Thymus (tissue), 11 donors: Measurements from ENCODE around the gene PRTG. TPM values are rescaled to one million over a fixed set of nuclear protein-coding genes. Genes with fewer than 3 reads are reported as not detected.

Experiments used
- DNase-seq, 9 donors: peaks; one replicate each; pipeline ENCODE4 v3.0.0-alpha.2; 2013; ENCODE audit warnings: low spot score in 9 of 9, low read depth in 6 of 9, missing footprints in 1 of 9
- H3K27ac ChIP-seq, 2 donors: one replicate each; pipeline ENCODE4 v1.5.1; 2013; ENCODE audit warnings: control low read depth in 1 of 2, low read depth in 1 of 2, low read length in 1 of 2, mild to moderate bottlenecking in 1 of 2, moderate library complexity in 1 of 2
- H3K27me3 ChIP-seq, 2 donors: one replicate each; pipeline ENCODE4 v1.5.1; 2013; ENCODE audit warnings: low read length in 1 of 2; ENCODE audit not compliant: control insufficient read depth in 2 of 2, insufficient read depth in 1 of 2
- H3K36me3 ChIP-seq, 2 donors: one replicate each; pipeline ENCODE4 v1.5.1; 2013; ENCODE audit warnings: low read length in 1 of 2, mild to moderate bottlenecking in 1 of 2, moderate library complexity in 1 of 2; ENCODE audit not compliant: control insufficient read depth in 2 of 2, insufficient read depth in 2 of 2
- H3K4me1 ChIP-seq, 2 donors: one replicate each; pipeline ENCODE4 v1.5.1; 2013; ENCODE audit warnings: low read length in 2 of 2; ENCODE audit not compliant: control insufficient read depth in 2 of 2, insufficient read depth in 2 of 2
- H3K4me3 ChIP-seq, 2 donors: one replicate each; pipeline ENCODE4 v1.5.1; 2013; ENCODE audit warnings: low read length in 2 of 2, control low read depth in 1 of 2, mild to moderate bottlenecking in 1 of 2
- H3K9me3 ChIP-seq, 2 donors: one replicate each; pipeline ENCODE4 v1.5.1; 2013; ENCODE audit warnings: low read length in 1 of 2, mild to moderate bottlenecking in 1 of 2; ENCODE audit not compliant: control insufficient read depth in 2 of 2, insufficient read depth in 1 of 2
- WGBS: extraction: QIAGEN DNeasy Blood & Tissue Kit; methylation state at CpG from one replicate; pipeline ENCODE4 v1.1.7; 2013; 5-methylcytosine and 5-hydroxymethylcytosine counted together
- polyA plus RNA-seq: library from polyadenylated mRNA; stranded (reverse); fragments of 200-250 nt; gene quantifications from one replicate; pipeline ENCODE4 v1.2.3, GENCODE V29; 2013
- total RNA-seq: library from RNA; stranded (reverse); fragments of 120-200 nt; gene quantifications from one replicate; pipeline ENCODE4 v1.2.4, GENCODE V29; 2013
- donor health status: healthy.

Gene PRTG
- total and polyA plus RNA-seq, 2 donors: 0.16 to 0.99 TPM

- Histone ChIP-seq H3K9me3 (no peaks in the 10 kb centered on the region), H3K4me3 (no peak overlapping the region), H3K36me3 (no peaks in the 10 kb centered on the region), H3K27me3 (no peaks in the 10 kb centered on the region), H3K4me1 (no peaks in the 10 kb centered on the region), H3K27ac (no peak overlapping the region)
- 93% methylated on average over 4 of the region's 4 CpGs for WGBS
- DNase-seq: no peak
These were observed 77.2 kb downstream of the PRTG start for GRCh38 chr15:55665605-55666227.

- Histone ChIP-seq H3K4me3 (no peak overlapping the region), H3K36me3 (no peaks in the 10 kb centered on the region), H3K27me3 (no peaks in the 10 kb centered on the region), H3K27ac (no peak overlapping the region), H3K4me1 (no peaks in the 10 kb centered on the region), H3K9me3 (no peaks in the 10 kb centered on the region)
- peak in 2 of 9 donors; percentile 6 to 27 for DNase-seq
These were observed 81.5 kb downstream of the PRTG start for GRCh38 chr15:55661428-55661827.

GRCh38 chr15:55660153-55660552 is 82.8 kb downstream of the PRTG start:
- Histone ChIP-seq H3K9me3 (no peaks in the 10 kb centered on the region), H3K4me1 (no peaks in the 10 kb centered on the region), H3K36me3 (no peaks in the 10 kb centered on the region), H3K4me3 (no peak overlapping the region), H3K27me3 (no peaks in the 10 kb centered on the region), H3K27ac (no peak overlapping the region)
- WGBS: 95% methylated on average over 5 of the region's 5 CpGs
- DNase-seq: no peak

- H3K27ac ChIP-seq: no peak overlapping the region
- H3K27me3 ChIP-seq: no peaks in the 10 kb centered on the region
- no peak for DNase-seq
- 98% methylated on average over 11 of the region's 11 CpGs for WGBS
- H3K4me1 ChIP-seq: no peaks in the 10 kb centered on the region
- no peaks in the 10 kb centered on the region for H3K36me3 ChIP-seq
- H3K4me3 ChIP-seq: no peak overlapping the region
- H3K9me3 ChIP-seq: no peaks in the 10 kb centered on the region
These were observed 83.5 kb downstream of the PRTG start for GRCh38 chr15:55659481-55659880.

- no peaks in the 10 kb centered on the region for H3K27me3 ChIP-seq
- H3K4me3 ChIP-seq: no peak overlapping the region
- H3K4me1 ChIP-seq: no peaks in the 10 kb centered on the region
- H3K36me3 ChIP-seq: no peaks in the 10 kb centered on the region
- 99% methylated on average over 1 of the region's 1 CpG for WGBS
- no peaks in the 10 kb centered on the region for H3K9me3 ChIP-seq
- no peak for DNase-seq
- H3K27ac ChIP-seq: no peak overlapping the region
These were observed 84.1 kb downstream of the PRTG start for GRCh38 chr15:55658886-55659285.

GRCh38 chr15:55654561-55655031 is 88.4 kb downstream of the PRTG start:
- no peaks in the 10 kb centered on the region for H3K4me1 ChIP-seq
- no peak for DNase-seq
- H3K27me3 ChIP-seq: no peaks in the 10 kb centered on the region
- no peak overlapping the region for H3K27ac ChIP-seq
- no peaks in the 10 kb centered on the region for H3K9me3 ChIP-seq
- no peak overlapping the region for H3K4me3 ChIP-seq
- H3K36me3 ChIP-seq: no peaks in the 10 kb centered on the region
- WGBS: 88% methylated on average over 4 of the region's 4 CpGs

GRCh38 chr15:55652909-55653495 is 90.0 kb downstream of the PRTG start:
- Histone ChIP-seq H3K9me3 (no peaks in the 10 kb centered on the region), H3K27ac (no peak overlapping the region), H3K36me3 (no peaks in the 10 kb centered on the region), H3K4me1 (no peaks in the 10 kb centered on the region), H3K27me3 (no peaks in the 10 kb centered on the region), H3K4me3 (no peak overlapping the region)
- DNase-seq: no peak
- 99% methylated on average over 3 of the region's 3 CpGs for WGBS

GRCh38 chr15:55652359-55652758 is 90.6 kb downstream of the PRTG start:
- WGBS: 95% methylated on average over 7 of the region's 7 CpGs

GRCh38 chr15:55649058-55649423 is 93.9 kb downstream of the PRTG start:
- Histone ChIP-seq H3K36me3 (no peaks in the 10 kb centered on the region), H3K27me3 (no peaks in the 10 kb centered on the region), H3K4me1 (no peaks in the 10 kb centered on the region), H3K27ac (no peak overlapping the region), H3K9me3 (no peaks in the 10 kb centered on the region), H3K4me3 (no peak overlapping the region)
- DNase-seq: no peak
- 90% methylated on average over 1 of the region's 1 CpG for WGBS

More at GRCh38 chr15:55652359-55652758, 90.6 kb downstream of the PRTG start:
- no peaks in the 10 kb centered on the region for H3K36me3 ChIP-seq
- no peaks in the 10 kb centered on the region for H3K9me3 ChIP-seq
- no peak for DNase-seq
- H3K27me3 ChIP-seq: no peaks in the 10 kb centered on the region
- no peaks in the 10 kb centered on the region for H3K4me1 ChIP-seq
- no peak overlapping the region for H3K27ac ChIP-seq
- H3K4me3 ChIP-seq: no peak overlapping the region
